Sigmoid colon (tissue), 3 donors: ENCODE measurements around the gene NT5M.

Experiments
- POLR2A ChIP-seq, 2 donors: fragments of 450-650 bp; IDR thresholded peaks; one replicate each; pipeline ENCODE4 v1.6.1; 2016; ENCODE audit warnings: antibody characterized with exemption in 2 of 2, mild to moderate bottlenecking in 2 of 2, moderate library complexity in 2 of 2
- TF ChIP-seq, protein P1 (sequence below), 4 experiments: fragments of 450-650 bp in 3 of 4; fragments of 200-600 bp in 1 of 4; IDR thresholded peaks; one replicate each; pipeline ENCODE4 v1.5.1; 2016 to 2019; ENCODE audit warnings: antibody characterized with exemption in 4 of 4, mild to moderate bottlenecking in 3 of 4, moderate library complexity in 2 of 4

DNA sequence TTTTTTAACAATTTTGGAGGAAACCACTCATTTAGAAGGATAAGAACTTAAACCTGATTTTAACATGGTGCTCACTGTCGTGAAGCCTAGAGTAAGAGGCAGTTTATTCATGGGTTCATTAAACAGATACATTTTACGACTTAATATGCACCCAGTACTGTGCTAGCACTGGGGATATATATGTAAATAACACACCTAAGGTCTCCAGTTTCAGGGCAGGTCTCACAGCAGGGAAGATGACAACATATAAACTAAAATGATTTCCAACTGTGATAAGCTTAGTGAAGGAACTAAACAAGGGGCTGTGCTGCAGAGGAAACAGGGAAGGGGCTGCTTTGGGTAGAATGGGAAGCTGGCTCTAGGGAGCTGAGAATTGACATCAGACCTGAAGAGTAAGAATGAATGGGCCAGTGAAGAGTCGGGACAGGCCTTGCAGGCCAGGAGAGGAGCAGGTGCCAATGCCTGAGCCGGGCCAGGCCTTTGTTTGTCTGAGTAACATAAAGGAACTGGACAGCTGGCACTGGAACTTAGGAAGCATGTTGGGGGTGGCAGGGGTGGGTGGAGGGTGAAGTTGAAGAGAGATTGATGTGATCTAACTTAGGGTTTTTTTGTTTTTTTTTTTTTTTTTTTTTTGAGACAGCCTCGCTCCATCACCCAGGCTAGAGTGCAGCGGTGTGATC, 12.1 kb downstream of the NT5M start:
- no peak for TF ChIP-seq POLR2A (IDR thresholded peaks at IDR 0.05)
- TF ChIP-seq, protein P1, sequence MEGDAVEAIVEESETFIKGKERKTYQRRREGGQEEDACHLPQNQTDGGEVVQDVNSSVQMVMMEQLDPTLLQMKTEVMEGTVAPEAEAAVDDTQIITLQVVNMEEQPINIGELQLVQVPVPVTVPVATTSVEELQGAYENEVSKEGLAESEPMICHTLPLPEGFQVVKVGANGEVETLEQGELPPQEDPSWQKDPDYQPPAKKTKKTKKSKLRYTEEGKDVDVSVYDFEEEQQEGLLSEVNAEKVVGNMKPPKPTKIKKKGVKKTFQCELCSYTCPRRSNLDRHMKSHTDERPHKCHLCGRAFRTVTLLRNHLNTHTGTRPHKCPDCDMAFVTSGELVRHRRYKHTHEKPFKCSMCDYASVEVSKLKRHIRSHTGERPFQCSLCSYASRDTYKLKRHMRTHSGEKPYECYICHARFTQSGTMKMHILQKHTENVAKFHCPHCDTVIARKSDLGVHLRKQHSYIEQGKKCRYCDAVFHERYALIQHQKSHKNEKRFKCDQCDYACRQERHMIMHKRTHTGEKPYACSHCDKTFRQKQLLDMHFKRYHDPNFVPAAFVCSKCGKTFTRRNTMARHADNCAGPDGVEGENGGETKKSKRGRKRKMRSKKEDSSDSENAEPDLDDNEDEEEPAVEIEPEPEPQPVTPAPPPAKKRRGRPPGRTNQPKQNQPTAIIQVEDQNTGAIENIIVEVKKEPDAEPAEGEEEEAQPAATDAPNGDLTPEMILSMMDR (IDR thresholded peaks at IDR 0.05), result no peak
